Activated naive CD8-positive, alpha-beta T cell treated with anti-CD3 and anti-CD28 coated beads, Interleukin-2, amount 10 ng/mL, durations not matched to agents 7 days and 5 days (primary cell): ENCODE results near the gene KRTAP29-1. TPM values are rescaled to one million over a fixed set of nuclear protein-coding genes. Genes with fewer than 3 reads are reported as not detected.
"Not testable (repeated sequence)": the region's sequence is repeated elsewhere in the genome, so short reads cannot be mapped to it uniquely, and the experiment has no call there.

Experiments
- ATAC-seq: fragments of 150-1000 bp; cut with Tn5 transposase; one replicate; pipeline ENCODE4 v1.10.0; 2021; ENCODE audit warnings: low read depth, moderate library complexity
- POLR2A ChIA-PET: fragments of 350-600 bp; sonication (Branson Sonifier 250); formaldehyde crosslinking; loops from one replicate; lab custom pipeline; 2021; ENCODE audit warnings: antibody characterized with exemption; lab: Charles Lee
- DNase-seq: peaks from one replicate; pipeline ENCODE4 v3.0.0; 2021
- H3K27ac Mint-ChIP-seq: one replicate; pipeline ENCODE4 v1.8.0; 2022; ENCODE audit warnings: mild to moderate bottlenecking, mixed read lengths
- H3K27me3 Mint-ChIP-seq: one replicate; pipeline ENCODE4 v1.8.0; 2022; ENCODE audit warnings: mild to moderate bottlenecking, moderate library complexity, mixed read lengths
- H3K36me3 Mint-ChIP-seq: one replicate; pipeline ENCODE4 v1.8.0; 2021; ENCODE audit warnings: mild to moderate bottlenecking, mixed read lengths
- H3K4me1 Mint-ChIP-seq: one replicate; pipeline ENCODE4 v1.8.0; 2021; ENCODE audit warnings: mixed read lengths
- H3K4me3 Mint-ChIP-seq: one replicate; pipeline ENCODE4 v1.8.0; 2022; ENCODE audit warnings: mild to moderate bottlenecking, moderate library complexity, mixed read lengths
- H3K9me3 Mint-ChIP-seq: one replicate; pipeline ENCODE4 v1.8.0; 2021; ENCODE audit warnings: mixed read lengths
- total RNA-seq, 2 experiments: library from RNA; stranded (reverse); gene quantifications; one replicate each; pipeline ENCODE4 v1.2.3, GENCODE V29; 2021

KRTAP29-1 gene, protein sequence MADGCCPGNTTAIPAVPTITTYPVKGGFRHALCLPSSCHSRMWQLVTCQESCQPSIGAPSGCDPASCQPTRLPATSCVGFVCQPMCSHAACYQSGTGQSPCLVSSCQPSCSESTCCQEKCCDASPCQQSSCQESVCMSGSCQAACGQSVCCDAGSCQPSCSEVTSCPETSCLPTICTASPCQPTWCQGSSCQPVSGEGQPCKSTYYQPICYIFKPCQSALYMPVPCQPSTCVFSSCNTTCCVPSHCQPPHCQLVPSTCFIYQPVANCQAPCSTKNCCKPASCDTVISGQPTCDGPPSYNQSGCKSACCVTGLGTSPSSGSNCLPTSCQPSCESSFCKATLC
- not detected for total RNA-seq

DNA sequence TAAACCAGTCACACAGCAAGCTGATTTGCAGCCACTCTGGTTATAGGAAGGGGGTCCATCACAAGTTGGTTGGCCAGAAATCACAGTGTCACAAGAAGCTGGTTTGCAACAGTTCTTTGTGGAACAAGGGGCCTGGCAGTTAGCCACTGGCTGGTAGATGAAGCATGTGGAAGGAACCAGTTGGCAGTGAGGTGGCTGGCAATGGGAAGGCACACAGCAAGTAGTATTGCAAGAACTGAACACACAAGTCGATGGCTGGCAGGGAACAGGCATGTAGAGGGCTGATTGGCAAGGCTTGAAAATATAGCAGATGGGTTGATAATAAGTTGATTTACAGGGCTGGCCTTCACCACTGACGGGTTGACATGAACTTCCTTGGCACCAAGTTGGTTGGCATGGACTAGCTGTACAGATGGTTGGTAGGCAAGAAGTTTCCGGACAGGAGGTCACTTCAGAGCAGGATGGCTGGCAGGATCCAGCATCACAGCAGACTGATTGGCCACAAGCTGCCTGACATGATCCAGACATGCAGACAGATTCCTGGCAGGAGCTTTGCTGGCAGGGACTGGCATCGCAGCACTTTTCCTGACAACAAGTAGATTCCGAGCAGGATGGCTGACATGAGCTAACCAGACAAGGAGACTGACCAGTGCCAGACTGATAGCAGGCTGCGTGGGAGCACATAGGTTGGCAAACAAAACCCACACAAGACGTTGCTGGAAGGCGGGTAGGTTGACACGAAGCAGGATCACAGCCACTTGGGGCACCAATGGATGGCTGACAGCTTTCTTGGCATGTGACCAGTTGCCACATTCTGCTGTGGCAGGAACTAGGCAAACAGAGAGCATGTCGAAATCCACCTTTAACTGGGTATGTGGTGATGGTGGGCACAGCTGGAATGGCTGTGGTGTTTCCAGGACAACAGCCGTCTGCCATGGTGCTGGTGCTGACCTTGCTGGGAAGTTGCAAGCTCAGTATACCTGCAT is at the start of gene KRTAP29-1:
TSS of gene KRTAP29-1 (minus strand) at position 936 of the 986 bp plus-strand sequence. CDS start at position 936, 0 bp downstream.
- Mint-ChIP-seq H3K4me1 (peaks cover 6% of the 10 kb centered on the region), H3K4me3 (no peak within 1 kb of the TSS), H3K9me3 (peaks cover 4% of the 10 kb centered on the region), H3K27ac (no peak within 1 kb of the TSS), H3K36me3 (no peaks in the 10 kb centered on the region), H3K27me3 (no peaks in the 10 kb centered on the region)
- POLR2A ChIA-PET: no interaction called here
- ATAC-seq (no peak), DNase-seq (no peak)

DNA sequence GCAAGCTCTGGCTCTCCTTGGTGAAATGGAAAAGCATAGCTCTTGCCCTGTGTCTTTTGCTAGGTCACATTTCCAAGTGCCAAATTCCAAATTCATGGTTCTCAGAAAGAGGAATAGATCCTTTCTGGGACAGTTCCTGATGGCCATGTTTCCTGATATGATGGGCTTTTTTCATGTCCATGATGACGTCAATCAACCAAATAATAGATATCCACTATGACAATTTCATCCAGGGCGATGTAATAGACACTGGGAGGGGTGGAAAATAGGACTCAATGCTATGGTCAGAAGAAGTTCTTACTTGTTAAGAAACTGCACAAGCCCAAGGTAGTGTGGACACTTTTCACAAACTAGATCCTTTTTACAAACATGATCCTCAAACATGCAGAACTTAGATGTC is 48.5 kb upstream of the KRTAP29-1 start:
- POLR2A ChIA-PET: no interaction called here
- H3K27me3 Mint-ChIP-seq: peaks cover 8% of the 10 kb centered on the region
- no peak overlapping the region for H3K27ac Mint-ChIP-seq
- ATAC-seq (no peak), DNase-seq (no peak)
- no peaks in the 10 kb centered on the region for H3K36me3 Mint-ChIP-seq
- no peaks in the 10 kb centered on the region for H3K4me1 Mint-ChIP-seq
- H3K9me3 Mint-ChIP-seq: no peaks in the 10 kb centered on the region
- no peak overlapping the region for H3K4me3 Mint-ChIP-seq

DNA sequence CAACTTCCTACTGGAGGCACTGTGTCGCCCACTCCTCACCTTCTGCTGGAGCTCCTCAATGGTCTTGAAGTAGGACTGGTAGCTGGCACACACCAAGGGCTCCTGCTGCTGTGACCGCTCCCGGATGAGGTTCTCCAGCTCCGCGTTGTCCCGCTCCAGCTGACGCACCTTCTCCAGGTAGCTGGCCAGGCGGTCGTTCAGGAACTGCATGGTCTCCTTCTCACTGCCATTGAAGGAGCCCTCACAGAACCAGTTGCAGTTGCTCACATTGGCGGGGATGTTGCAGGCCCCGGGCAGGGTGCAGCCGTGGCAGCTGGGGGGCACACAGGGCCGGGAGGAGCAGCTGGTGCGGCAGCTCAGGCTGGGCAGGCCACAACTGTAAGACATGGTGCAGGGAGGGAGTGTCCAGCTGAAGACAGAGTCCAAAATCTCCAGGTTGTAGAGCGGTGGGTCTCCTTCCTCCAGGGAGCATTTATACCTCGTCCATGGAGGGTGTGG is 47.8 kb upstream of the KRTAP29-1 start, which contains the start of gene KRT33A:
TSS of gene KRT33A (minus strand) at position 448 of the 498 bp plus-strand sequence. CDS start at position 387, 61 bp downstream.
- ATAC-seq, H3K27me3 Mint-ChIP-seq, H3K27ac Mint-ChIP-seq, DNase-seq, H3K36me3 Mint-ChIP-seq, H3K4me3 Mint-ChIP-seq, H3K9me3 Mint-ChIP-seq, POLR2A ChIA-PET, H3K4me1 Mint-ChIP-seq: not testable (repeated sequence)

DNA sequence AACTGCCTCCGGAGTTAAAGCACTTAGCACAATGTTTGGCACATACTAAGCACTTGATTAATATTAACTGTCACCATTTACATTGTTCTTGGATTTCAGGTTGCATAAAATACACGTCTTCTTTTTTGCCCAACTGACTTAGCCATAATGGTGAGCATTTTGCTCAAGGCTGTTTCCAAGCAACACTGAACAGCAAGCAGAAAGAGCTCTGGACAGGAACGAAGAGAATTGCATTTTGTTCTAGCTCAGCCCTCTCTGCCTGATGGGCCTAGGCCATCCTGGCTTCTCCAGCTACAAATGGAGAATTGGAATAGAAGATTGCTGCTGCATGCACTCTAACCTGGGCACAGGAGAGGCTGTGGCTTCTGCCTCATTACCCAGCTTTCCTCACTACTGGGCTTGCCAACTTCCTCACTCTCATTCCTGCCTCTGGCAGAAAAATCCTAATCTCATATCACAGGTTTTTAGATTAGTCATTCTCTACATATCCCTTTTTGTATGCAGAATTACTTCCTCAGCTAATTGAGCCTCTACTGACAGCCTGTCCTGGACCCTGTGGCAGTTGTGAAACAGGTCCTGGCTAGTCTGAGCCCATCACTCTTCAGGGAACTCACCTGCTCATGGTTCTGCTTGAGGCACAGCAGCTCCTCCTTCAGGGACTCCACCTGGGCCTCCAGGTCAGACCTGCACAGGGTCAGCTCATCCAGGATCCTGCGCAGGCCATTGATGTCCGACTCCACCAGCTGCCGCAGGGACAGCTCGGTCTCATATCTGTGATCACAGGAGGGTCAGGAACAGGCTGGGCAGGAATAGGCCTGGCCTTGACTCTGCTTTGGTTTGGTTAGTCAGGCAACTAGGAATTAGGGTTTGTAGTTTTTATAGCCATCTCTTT is 45.5 kb upstream of the KRTAP29-1 start:
- no peak for DNase-seq
- no peak overlapping the region for H3K4me3 Mint-ChIP-seq
- POLR2A ChIA-PET: no interaction called here

DNA sequence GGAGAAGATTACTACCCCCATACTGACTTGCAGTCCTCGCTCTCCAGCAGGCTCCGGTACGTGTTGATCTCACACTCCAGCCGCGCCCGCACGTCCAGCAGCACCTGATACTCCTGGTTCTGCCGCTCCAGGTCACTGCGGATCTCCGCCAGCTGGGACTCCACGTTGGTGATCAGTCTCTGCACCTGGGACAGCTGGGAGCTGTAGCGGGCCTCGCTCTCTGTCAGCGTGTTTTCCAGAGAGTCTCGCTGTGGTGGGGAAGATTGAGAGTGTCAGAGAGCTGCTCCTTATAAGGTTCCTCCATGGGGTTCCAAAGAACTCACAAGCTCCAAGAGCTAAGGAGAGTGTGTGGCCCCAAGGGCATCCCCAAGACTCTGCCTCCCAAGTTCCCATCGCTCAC is 43.8 kb upstream of the KRTAP29-1 start:
- H3K4me3 Mint-ChIP-seq, H3K27me3 Mint-ChIP-seq, POLR2A ChIA-PET, H3K27ac Mint-ChIP-seq, ATAC-seq, H3K4me1 Mint-ChIP-seq, DNase-seq: not testable (repeated sequence)
- H3K9me3 Mint-ChIP-seq: peaks cover 12% of the 10 kb centered on the region
- H3K36me3 Mint-ChIP-seq: peaks cover 12% of the 10 kb centered on the region

More for the DNA sequence above, 45.5 kb upstream of the KRTAP29-1 start:
- H3K9me3 Mint-ChIP-seq: peaks cover 2% of the 10 kb centered on the region
- peaks cover 2% of the 10 kb centered on the region for H3K27me3 Mint-ChIP-seq
- H3K27ac Mint-ChIP-seq: no peak overlapping the region
- H3K4me1 Mint-ChIP-seq: no peaks in the 10 kb centered on the region
- ATAC-seq: no peak
- H3K36me3 Mint-ChIP-seq: peaks cover 3% of the 10 kb centered on the region

DNA sequence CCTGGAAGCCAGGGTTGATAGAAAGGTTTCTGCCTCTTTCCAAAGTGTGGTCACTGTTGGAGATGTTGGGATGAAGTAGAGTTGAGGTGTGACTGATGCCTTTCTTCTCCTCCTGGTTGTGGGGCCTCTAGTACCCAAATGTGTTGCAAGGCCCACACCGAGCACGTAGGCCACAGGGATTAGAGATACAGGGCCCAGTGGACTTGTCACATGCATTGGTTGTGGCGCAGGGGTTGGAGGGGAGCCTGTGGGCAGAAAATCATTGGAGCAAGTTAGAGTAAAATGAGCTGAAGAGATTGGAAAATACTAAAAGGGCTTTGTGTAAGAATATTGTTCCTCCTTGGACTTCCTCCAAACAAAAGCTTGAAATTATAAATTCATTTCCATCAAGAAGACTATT is 43.3 kb upstream of the KRTAP29-1 start:
- Mint-ChIP-seq H3K27me3 (peaks cover 2% of the 10 kb centered on the region), H3K4me3 (no peak overlapping the region), H3K27ac (no peak overlapping the region), H3K4me1 (peaks cover 9% of the 10 kb centered on the region), H3K9me3 (peaks cover 12% of the 10 kb centered on the region), H3K36me3 (peaks cover 12% of the 10 kb centered on the region)
- DNase-seq (no peak), ATAC-seq (no peak)
- POLR2A ChIA-PET: no interaction called here

DNA sequence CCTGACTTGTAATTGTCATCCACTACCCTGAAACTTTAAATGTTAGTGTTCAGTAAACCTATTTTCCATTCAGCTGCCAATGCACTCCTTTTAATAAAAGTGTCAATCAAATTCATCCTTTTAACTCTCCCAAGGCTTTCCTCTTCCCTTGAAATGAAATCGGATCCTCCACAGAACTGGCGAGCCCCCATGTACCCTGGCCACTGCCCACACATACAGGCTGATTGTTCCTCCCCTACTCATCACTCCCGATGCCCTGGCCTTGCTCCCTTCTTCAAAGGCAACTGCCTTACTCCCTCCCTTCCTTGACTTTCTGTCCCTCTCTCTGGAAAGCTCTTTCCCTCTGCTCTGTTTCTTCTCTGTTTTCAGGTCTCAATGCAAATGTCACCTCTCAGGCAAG is 40.4 kb upstream of the KRTAP29-1 start:
- H3K9me3 Mint-ChIP-seq: peaks cover 12% of the 10 kb centered on the region
- H3K4me1 Mint-ChIP-seq: peaks cover 29% of the 10 kb centered on the region
- no peak overlapping the region for H3K4me3 Mint-ChIP-seq
- no peak overlapping the region for H3K27ac Mint-ChIP-seq
- POLR2A ChIA-PET: no interaction called here
- ATAC-seq (no peak), DNase-seq (no peak)
- H3K36me3 Mint-ChIP-seq: peaks cover 13% of the 10 kb centered on the region
- no peaks in the 10 kb centered on the region for H3K27me3 Mint-ChIP-seq

DNA sequence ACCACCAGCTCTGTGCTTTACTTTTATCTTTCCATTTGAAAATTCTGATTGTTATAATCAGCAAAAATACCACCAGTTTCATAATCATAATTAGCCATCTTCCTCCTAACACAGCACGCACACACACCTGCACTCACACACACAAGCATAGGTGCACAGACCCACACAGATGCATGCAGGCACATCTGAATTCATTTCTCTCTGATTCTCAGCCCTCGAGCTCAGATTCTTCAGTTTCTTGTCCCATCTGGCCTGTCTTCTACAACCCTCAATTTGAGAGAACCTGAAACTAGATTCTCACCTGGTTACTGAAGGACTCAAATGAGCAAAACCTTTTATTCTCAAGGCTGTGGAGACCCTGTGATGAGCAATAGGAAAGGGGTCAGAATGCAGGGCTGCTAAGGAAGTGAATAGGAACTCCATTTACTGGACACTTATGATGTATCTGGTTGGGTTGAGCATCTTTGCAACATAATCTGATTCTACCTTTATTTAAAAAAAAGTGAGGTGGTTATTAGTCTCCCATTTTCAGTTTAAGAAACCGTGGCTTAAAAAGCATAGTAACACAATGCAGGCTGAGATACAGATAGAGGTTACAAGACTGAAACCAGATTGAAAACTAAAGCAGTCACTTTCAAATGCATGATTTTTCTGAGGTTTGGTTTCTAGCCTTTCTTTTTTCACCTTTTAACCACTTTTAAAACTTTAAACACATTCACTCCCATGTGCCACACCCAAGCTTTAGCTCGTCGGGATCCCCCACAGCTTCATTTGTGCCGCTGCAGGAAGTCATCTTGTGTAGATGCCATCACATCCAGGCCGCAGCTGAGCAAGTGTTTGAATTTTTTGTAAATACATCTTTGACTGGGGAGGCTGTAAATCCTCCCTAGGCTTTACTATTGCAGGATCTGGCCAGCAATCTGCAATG is 38.5 kb upstream of the KRTAP29-1 start:
- peak; percentile 69 for ATAC-seq
- Mint-ChIP-seq H3K27ac (peak overlapping the region; percentile 89), H3K4me3 (peak overlapping the region; percentile 66), H3K4me1 (peaks cover 29% of the 10 kb centered on the region), H3K27me3 (no peaks in the 10 kb centered on the region), H3K36me3 (peaks cover 13% of the 10 kb centered on the region), H3K9me3 (peaks cover 12% of the 10 kb centered on the region)
- DNase-seq: no peak
- POLR2A ChIA-PET: interaction anchor here (0.6 to 0.8 kb wide), 2 partner anchors 101 to 349 kb away, joined by 3 read pairs; no protein-coding TSS in a partner anchor

DNA sequence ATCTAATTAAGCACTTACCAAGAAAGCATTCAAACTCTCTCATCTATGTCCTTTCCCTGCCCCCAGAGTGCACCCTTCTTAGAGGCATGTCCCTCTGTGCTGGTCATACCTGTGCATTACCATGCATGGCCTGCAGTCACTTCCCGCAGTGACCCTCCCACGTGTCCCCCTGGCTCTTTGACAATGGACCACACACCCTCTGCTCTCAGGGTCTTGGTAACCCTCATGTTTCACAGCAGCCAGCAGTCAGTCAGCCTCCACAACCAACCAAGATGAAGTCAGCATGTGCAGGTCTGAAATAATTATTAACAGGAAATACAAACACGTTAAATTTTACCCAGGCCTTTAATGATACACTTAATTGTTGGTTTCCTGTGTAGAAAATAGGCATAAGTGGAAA is 37.8 kb upstream of the KRTAP29-1 start:
- peaks cover 12% of the 10 kb centered on the region for H3K9me3 Mint-ChIP-seq
- H3K36me3 Mint-ChIP-seq: peaks cover 13% of the 10 kb centered on the region
- no peak overlapping the region for H3K4me3 Mint-ChIP-seq
- ATAC-seq (no peak), DNase-seq (no peak)
- H3K27me3 Mint-ChIP-seq: peaks cover 3% of the 10 kb centered on the region
- POLR2A ChIA-PET: no interaction called here
- peaks cover 29% of the 10 kb centered on the region for H3K4me1 Mint-ChIP-seq
- peak overlapping the region; percentile 37 for H3K27ac Mint-ChIP-seq

DNA sequence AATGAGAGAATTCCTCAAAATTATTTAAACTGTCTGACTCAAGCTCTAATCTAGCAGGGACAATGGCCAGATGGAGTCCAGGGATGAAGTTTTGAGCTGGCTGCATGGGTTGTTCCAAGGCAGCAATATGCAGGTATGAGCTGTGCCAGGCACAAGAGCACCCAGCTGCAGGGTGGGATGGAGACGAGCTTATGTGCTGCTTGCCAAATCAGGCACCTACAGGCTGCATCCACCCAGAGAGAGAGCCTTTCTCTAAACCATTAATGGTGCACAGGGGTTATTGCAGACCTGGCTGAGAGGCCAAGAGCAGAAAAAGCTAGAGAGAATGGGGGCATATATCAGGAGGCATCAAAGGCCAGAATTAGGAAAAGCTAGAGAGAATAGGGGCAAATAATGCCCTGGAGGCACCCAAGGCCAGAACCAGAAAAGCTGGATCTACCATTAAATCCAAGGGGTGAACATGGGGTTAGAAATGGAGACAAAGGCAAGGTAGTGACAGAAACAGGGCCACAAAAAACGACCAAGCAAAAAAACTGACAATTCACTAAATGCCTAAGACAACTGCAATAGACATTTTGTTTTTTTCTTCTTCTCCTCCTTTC is 37.0 kb upstream of the KRTAP29-1 start:
- DNase-seq: no peak
- POLR2A ChIA-PET: no interaction called here
- Mint-ChIP-seq H3K27ac (peak overlapping the region; percentile 37), H3K27me3 (peaks cover 3% of the 10 kb centered on the region), H3K4me1 (peaks cover 33% of the 10 kb centered on the region), H3K9me3 (peaks cover 12% of the 10 kb centered on the region), H3K36me3 (peaks cover 13% of the 10 kb centered on the region), H3K4me3 (no peak overlapping the region)
- ATAC-seq: no peak

DNA sequence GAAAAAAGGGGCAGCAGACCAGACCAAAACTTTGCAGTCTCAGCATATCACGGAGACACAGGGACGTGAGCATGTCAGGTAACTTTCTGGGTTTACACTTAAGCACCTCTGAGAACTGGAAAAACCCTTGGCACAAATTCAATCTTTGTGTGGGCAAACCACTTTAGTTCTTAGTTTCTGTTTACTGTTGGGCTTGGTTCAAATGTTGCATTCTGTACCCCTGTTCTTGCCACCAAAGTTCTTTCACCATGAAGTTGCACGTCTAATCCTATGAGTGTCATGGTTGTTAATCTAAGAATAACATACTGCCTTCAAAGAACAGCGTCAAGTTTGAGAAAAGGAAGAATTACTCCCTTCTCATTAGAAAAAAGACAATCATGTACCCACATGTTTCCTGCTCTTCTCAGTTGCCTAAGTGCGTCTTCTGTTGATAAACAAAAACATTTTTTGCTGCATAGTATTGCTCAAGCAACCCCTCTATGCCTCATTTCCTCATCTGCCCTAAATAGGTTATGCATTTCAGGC is 36.4 kb upstream of the KRTAP29-1 start:
- DNase-seq (no peak), ATAC-seq (peak; percentile 24)
- peaks cover 3% of the 10 kb centered on the region for H3K27me3 Mint-ChIP-seq
- H3K36me3 Mint-ChIP-seq: peaks cover 13% of the 10 kb centered on the region
- H3K4me1 Mint-ChIP-seq: peaks cover 33% of the 10 kb centered on the region
- H3K9me3 Mint-ChIP-seq: peaks cover 12% of the 10 kb centered on the region
- POLR2A ChIA-PET: no interaction called here
- H3K27ac Mint-ChIP-seq: no peak overlapping the region
- H3K4me3 Mint-ChIP-seq: peak overlapping the region; percentile 16
